Heart left ventricle (tissue), 13 donors: ENCODE results near the gene FKBP1B.
A peak's percentile ranks its signal among the peaks of the same experiment; 100 is the strongest.

Experiments used
- CTCF ChIP-seq, 12 donors: fragments of 200-600 bp; sonication (generic) in 4 of 12; IDR thresholded peaks; one replicate each; pipeline versions ENCODE4 v1.5.0 to v1.8.0; 2018 to 2022; ENCODE audit warnings: antibody characterized with exemption in 12 of 12, mild to moderate bottlenecking in 5 of 12
- POLR2A ChIP-seq, 2 donors: fragments of 450-650 bp; IDR thresholded peaks; one replicate each; pipeline ENCODE4 v1.6.1; 2017; ENCODE audit warnings: antibody characterized with exemption in 2 of 2, mild to moderate bottlenecking in 2 of 2, moderate library complexity in 2 of 2
- donor health status: ischemic (EF 13 %, LVEDD 7.1; RV severe dilation, severe dysfunction).
- donor health status: DM: no; HTN: yes; CAD: no.
- donor health status: DM: no; HTN: no; CAD: no.
- donor health status: ischemic (EF 25% LVEDD 6.9; RV normal size, moderate dysfunction).
- donor health status: ischemic (EF 25% LVEDD 5.7; RV mildly dilated, moderate dysfunction).
- donor health status: ischemic (EF 35%, LVEDD 5.7; RV mildly dilated, moderate dysfunction).
- donor health status: nonischemic (EF 11% LVEDD 7.7; RV severe dilation, severe dysfunction).
- donor health status: DM: yes; HTN: yes; CAD: no.
- donor health status: PGD.
- donor health status: ischemic (EF 29% LVEDD 5.4; RV normal size, mild dysfunction).
- donor health status: nonischemic (EF 23%, LVEDD 6.1; RV moderate dilation, normal function).

GRCh38 chr2:24046930-24047702 is 2.4 kb upstream of the FKBP1B start, which contains the start of gene WDCP:
- TF ChIP-seq CTCF (IDR thresholded peaks at IDR 0.05) (no peak), POLR2A (IDR thresholded peaks at IDR 0.05) (peak in 1 of 2 donors; percentile 86)
